ENCODE measurements around the gene GPATCH8.

The GPATCH8 gene

DNA sequence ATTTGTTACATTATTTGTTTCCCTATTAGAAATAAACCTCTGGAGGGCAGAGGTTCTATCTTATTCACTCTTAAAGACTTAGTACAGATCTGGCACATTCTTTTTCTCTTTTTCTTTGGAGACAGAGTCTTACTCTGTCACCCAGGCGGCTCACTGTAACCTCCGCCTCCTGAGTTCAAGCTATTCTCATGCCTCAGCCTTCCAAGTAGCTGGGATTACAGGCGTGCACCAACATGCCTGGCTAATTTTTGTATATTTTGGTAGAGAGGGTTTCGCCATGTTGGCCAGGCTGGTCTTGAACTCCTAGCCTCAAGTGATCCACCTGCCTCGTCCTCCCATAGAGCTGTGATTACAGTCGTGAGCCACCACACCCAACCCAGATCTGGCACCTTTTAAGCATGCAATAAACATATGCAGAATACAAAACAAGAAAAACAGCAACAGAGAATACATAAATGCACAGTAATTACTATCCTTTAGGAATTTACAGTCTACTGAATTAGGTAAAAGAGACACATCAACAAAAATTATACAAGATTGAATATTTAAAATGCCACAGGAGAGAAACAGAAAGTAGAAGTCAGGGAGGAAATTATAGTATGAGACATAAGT is 52.1 kb downstream of the GPATCH8 start:
- no peak for DNase-seq

DNA sequence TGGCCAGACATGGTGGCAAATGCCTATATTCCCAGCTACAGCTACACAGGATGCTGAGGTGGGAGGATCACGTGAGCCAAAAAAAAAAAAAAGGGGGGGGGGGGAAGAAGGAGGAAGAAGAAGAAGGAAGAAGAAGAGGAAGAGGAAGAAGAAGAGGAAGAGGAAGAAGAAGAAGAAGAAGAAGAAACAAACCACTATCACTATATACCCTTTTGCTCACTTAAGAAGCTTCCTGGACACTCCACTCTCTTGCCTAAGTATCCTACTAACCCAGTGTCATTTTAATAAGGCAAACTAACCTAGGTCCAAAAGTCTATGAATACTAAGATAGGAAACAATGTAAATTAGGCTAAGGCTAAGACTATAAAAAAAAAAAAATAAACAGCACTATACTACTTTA is 54.8 kb downstream of the GPATCH8 start:
- DNase-seq = no peak

DNA sequence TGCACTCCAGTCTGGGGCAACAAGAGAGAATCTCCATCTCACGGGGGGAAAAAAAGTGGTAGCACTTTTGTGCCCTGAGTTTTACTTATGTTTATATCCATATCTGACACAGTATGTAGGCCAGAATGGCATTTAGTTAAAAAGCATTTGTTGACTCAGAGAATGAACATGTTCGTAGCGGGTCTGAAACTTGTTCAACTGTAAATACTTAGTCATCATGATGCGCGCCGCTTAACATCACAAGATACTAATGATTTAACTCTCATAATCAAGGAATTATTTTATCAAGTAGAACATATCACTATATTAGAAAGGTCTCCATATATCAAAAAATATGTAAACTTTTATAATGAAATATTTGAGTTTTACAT is 58.5 kb downstream of the GPATCH8 start:
- DNase-seq = no peak

DNA sequence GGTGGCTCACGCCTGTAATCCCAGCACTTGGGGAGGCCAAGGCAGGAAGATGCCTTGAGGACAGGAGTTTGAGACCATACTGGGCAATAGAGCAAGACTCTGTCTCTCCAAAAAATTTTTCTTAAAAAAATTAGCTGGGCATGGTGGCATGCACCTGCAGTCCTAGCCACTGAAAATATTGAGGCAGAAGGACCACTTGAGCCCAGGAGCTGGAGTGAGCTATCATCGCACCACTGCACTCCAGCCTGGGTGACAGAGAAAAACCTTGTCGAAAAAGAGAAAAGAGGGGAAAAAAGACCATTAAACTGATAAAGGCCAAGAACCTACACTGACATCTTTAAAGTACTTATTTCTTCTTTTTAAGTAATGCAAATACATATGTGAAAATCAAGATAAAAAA is 60.4 kb downstream of the GPATCH8 start:
- no peak for DNase-seq

DNA sequence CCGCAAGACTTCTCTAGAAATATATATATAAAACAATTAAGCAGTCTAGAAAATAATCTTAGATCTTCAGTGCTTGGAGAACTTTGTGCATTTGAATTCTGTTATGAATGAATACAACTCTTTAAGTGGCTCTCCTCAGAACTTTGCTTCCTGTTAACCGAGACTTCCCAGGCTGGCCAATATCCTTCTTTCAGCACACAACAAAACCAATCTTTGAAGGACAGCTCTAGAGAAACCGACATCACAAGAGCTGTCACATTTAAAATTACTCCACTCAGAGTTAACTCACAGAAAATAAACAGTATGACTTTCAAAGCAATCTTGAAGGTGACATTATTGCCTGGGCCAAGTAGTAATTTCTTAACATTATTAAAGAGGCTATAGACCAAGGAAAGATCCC is 64.0 kb downstream of the GPATCH8 start:
- DNase-seq = no peak

DNA sequence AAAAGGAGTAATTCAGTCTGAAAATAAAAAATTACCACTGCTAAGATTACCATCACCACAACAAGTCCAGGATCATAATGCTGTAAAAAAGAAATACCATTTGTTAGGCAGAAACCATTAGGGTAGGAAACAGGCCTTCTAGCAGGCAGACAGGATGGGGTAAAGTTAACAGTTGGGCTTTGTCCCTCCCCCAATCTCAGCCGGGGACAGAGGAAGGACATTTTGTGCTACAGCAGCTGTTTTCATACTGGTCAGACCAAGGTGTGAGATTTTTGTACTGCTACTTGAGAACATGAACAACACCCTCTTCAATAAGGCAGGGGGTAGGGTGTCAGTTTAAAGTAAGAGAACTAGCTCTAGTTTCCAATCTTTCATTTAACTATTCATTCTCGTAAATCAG is 64.6 kb downstream of the GPATCH8 start:
- no peak for DNase-seq

DNA sequence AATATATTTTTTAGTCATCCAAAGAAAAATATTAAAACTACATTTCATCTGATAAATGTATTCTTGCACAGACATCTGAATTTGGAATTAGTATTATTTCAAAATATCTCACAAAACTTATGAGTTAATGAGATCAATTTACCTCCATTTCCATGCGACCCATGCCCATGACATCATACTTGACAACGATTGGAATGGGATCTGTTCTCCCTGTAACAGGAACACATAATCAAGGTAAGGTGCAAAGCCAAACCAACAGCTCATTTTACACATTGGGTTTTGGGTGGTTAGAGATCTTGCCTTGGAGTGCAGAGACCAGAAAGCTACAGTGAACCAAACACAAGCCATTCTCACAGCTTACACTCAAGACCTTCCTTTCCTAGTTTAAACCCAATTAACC is 66.9 kb downstream of the GPATCH8 start:
- no peak for DNase-seq

DNA sequence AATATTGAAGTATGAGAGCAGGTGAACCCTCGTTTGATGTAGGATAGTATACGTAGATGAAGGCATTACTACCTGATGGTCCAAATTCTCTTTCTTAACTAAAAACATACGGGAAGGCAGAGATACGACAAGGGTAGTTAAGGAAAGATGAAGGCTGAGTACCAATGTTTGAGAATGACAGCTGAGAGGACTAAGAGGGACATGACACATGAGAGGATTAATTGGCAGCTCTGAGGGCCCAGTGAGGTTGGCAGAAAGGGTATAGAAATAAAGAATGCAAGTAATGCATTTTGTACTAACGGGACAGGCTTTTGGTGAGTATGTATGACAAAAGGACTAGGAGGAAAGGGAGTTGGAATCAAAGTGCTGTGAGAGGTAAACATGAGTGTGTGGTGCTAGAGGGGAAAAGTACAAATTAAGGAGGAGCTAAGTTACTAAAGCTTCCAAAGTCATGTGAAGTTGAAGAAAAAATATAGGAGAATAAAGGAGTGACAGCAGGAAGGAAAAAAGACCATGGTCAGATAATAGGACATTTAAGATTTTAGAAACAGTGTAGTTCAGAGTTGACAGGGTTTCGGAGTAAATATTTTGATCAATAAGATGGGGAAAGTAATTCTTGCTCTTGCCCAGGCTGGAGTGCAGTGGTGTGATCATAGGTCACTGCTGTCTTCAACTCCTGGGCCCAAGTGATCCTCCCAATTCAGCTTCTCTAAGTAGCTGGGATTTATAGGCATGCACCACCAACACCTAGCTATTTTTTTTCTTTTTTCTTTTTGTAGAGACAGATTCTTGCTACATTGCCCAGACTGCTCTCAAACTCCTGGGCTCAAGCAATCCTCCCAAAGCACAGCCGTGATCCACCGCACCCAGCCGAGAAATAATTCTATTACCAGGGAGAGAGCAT is 70.7 kb downstream of the GPATCH8 start:
- no peak for DNase-seq

DNA sequence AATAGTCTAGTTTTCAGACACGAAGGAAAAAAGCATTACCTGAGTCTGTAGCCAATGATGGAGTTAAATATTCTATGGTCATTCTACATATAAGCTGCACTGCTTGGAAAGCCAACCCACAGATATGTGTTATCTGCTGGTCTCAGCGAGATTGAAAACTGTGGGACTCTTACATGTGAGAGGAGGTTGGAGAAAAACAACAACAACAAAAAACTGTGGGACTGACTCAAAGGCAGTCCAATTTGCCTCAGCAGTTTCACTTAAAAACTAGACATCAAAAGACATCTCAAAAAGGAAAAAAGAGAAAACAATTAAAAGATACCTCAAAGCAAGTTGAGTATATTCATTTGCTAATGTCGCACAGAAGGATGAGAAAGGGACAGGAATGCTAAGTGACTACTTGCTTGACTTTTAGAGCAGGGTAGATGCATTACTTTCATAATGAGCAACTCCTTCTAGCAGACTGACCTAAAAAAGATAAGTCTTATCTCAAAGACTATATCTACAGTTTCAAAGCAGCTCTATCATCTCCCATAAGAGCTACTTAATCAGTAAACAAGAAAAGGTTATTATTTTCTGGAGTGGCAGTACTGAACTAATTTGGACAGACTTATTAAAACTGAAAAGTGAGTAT is 78.3 kb downstream of the GPATCH8 start:
- DNase-seq = no peak

DNA sequence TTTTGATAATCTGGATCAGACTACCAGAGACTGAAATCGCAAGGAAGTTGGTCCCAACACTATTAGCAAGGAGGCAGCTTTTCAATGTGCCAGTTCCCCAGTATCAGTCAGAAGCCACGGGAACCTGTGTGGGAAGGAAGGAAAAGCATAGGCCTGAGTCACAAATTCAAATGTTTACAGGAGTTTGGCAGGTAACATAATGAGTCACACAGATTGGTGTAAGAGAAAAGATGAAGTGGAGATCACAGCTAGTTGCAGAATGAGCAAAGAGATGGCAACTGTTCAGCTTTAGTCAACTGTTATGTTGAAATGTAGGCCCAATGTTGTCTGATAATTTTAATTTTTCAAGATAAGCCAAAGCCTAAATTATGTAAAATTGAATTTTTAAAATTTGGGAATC is 85.7 kb downstream of the GPATCH8 start:
- DNase-seq = no peak

DNA sequence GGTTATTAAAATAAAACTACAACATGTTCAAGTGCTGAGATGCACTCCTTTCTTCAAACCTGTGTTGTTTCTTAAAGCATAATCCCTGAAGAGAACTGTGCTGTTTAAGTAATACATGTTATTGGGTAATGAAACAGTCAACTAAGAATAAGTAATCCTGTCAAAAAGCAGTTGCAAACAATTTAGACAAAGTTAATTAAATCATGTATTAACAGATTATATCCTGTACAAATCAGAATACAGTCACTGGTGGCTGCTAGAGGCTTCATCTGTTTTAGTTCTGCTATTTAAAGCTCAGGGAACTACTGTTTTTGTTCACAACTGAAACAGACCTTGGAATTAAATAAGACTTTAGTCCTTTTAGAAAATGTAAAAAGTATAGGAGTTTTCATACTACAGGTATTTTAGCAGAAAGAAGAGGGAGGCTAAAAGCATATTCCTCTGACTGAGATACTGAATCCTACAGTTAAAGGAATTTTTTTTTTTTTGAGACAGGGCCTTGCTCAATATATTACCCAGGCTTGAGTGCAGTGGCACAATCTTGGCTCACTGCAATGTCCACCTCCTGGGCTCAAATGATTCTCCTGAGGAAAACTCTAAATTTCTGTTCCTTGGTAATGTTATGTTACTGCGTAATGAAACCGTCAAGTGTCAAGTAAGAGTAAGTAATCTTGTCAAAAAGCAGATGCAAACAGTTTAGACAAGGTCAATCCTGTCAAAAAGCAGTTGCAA is 86.5 kb downstream of the GPATCH8 start:
- no peak for DNase-seq

DNA sequence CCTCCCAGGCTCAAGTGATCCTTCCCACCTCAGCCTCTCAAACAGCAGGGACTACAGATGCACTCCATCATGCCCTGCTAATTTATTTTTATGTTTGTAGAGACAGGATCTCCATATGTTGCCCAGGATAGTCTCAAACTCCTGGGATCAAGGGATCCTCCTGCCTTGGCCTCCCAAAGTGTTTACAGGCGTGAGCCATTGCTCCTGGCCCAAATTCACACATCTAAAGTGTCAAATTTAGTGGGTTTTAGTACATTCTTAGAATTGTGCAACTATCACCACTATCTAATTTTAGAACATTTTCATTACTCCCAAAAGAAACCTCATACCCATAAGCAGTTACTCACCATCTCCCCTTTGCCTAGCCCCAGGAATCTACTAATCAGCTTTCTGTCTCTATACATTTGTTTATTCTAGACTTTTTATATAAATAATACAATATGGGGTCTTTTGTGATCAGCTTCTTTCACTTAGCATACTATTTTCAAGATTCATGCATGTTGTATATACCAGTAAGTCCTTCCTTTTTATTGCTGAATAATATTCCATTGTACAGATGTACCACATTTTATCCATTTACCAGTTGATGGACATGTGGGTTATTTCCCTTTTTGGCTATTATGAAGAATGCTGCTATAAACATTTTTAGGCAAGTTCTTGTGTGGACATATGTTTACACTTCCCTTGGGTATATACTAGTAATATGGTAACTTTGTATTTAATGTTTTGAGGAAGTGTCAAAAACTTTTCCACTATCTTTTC is 88.6 kb downstream of the GPATCH8 start:
- no peak for DNase-seq

DNA sequence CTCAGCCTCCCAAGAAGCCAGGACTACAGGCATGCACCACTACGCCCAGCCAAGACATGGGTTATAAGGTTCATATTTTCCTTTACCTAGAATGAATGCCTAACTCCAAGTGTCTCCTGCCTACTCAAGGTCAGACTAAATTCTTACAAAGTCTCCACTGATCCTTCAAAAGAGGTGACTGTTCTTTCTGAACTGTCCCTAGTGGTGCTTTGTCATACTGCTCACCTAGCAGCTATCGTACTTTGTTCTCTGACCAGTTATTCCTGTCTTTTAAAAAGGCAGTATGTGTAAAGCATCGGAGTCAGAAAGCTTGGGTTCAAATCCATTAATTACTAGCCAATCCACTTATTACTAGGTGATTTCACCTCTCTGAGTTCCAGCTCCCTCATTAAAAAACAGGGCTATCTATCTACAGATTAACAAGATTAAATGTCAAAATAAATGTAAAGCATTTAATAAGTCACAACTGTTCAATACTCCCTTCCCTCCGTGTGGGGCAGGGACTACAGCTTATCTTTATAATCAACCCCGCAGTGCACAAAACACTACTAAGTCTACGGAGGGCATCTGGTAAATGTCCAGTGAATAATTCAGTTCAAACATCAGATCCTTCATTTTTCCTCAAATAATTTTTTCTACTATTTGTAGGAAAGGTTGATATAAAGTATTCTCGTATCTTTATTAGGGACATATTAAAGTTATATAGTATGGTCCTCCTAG is 93.7 kb downstream of the GPATCH8 start:
- DNase-seq = no peak

DNA sequence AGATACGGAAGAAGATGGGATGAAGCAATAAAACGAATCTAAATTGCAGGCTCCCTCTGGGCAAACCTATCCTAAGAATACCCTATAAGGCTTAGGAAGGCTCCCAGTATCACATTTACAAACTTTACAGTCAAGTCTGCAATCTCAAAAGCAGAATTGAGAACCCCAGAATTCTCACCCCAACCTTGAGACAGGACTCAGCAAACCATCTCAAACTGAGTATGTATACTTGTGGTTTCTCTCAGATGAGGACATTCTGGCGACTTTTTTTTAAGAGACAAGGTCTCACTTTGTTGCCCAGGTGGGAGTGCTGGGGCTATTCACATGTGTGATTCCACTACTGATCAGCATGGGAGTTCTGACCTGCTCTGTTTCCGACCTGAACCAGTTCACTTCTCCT is 94.4 kb downstream of the GPATCH8 start:
- DNase-seq = no peak

DNA sequence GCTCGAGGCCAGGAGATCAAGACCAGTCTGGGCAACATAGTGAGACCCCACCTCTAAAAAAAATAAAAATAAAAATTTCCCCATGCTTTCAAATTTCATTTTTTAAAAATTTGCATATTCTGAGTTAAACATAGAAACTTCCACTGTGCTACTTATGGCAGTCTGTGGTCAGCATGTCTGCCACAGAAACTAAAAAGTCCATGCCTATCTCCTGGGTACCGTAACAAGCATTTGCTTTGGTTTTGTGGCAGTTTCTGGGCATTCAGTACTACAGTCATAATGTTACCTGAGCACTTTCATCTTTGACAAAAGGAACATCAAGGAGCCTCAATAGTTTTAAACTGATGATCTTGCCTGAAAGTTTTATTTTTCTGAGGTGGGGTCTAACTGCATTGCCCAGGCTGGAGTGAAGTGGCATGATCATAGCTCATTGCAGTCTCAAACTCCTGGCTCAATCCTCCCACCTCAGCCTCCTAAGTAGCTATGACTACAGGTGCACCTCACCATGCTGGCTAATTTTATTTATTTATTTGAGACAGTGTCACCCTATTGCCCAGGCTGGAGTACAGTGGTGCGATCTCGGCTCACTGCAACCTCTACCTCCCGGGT is 100.5 kb downstream of the GPATCH8 start:
- DNase-seq = no peak

DNA sequence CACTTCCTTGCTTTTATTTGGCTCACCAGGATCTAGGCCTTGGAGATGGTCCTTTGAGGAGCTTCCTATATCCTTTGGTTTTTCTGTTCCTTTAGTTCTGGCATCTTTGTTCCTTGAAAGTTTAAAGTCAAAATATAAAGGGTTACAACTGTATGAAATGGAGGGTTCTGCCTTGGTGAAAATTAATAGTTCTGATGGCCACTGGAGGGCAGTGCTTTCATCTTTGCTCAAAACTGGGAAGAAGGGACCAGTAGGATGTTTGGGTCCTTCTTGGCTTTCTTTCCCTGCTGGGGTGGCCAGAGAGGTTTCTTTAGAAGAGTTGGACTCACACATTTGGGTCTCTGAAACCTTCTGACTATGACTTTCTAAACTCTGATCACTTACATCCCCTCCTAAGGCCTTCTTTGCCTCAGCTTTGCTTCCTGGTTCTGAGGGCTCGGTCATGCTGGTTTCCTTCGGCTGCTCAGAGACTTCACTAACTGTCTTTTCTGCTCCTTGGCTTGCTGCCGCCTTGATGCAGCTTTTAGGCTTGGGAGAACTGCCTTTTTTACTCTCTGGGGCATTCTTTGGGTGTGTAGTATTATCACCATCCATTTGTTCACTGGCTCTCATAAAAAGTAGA is 102.9 kb downstream of the GPATCH8 start:
- no peak for DNase-seq

DNA sequence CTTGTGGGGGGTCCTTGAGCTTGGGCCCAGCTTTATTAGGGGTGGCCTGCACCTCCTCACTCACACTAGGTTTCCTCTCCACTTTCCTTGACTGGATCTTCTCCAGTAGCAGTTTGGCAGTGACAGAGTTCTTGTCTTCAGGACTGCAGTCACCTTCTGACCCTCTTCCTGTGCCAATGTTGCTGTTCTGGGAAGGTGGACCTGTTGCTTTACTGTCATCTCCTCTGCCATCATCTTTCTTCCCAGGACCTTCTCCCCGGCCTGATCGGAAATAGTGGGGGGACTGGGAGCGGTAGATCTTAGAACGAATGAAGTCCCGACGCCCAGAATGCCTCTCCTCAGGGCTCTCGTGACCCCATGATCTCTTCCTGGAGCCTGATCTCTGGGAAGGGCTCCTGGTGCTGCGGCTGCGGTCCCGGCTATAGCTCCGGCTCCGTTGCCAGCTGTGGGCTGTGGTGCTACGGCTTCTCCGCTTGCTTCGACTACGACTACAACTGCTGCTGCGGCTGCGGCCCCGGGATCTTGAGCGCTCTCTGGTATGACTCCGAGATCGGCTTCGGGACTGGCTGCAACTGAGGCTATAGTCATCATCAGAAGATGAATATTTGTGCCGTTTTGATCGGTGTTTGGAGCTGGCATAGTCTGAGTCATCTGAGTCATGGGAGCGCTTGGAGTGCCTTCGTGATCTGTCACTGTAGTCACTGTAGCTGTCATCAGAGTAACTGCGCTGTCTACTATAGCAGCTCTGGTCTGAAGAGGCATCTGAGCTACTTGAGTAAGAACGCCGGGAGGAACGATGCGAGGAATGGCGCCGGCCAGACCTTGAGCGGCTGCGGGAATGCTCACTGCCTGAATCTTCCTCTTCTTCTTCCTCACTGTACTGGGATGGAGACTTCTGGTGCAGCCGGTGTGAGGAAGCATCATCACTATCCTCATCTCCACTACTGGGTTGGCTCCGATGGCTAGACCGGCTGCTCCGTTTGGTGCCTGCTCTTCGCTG is 104.2 kb downstream of the GPATCH8 start:
- no peak for DNase-seq

DNA sequence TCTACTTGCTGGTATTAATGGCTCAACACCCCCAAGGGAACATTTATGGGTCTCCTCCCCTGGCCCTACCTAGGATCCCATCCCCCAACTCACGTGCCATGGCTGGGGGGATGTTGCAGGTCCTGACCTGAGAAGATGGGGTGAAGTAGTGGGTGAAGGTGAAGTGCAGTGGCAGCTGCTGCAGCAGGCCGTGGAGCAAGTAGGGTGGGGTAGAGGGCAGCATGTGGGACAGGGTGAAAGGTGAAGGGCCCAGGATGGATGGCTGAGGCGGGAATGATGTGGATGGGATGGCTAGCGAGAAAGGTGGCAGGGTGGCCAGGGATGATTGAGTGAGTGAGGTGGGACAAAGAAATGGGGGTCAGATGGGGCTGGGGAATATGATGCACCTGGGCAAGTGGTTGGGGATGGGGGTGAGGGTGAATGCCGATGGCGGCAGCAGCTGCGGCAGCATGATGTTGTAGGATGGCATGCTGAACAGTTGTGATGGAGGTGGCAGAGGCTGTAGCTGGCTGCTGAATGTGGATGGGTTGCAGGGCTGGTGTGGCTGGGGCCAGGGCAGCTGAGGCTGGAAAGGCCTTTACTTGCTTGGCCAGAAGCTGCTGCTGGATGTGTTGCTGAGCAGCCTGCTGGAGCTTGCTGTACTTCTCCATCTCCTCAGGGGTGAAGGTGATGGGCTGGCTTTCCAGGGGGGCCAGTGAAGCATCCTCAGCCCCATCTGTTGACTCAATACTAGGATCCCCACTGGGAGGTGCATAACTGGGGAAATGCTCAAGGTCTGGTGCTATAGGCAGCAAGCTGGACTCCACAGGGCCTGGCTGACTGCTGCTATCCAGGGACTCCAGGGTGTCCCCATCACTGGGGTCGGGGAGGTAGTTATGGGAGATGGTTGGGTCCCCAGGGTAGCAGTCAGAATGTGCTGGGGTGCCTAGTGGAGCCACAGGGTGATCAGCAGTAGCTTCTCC is 105.4 kb downstream of the GPATCH8 start:
- no peak for DNase-seq

DNA sequence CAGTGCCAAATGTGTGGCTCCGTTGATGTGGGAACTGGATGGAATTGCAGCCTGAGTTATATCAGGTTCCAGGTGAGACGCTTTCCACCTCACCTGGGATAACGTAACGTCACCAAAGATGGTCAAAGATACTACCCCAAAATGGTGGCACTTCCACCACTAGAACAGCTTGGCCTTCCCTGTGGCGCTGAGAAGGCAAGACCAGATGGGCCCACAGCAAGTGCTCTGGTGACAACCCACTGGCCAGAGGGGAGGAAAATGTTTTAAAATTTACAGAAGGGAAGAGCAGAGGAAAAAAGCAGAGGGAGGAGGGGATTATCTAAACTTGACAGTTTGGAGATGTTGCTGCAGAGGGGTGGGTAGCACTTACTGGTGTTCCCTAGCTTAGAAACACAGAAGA is 106.3 kb downstream of the GPATCH8 start:
- DNase-seq = no peak
